Fibroblast of the aortic adventitia (primary cell): ENCODE results near the gene DNAJC15. TPM values are rescaled to one million over a fixed set of nuclear protein-coding genes. Genes with fewer than 3 reads are reported as not detected.

Experiments
- DNase-seq: peaks from one replicate; pipeline ENCODE4 v3.0.0-alpha.2; 2010; ENCODE audit warnings: low read depth
- H3K4me3 ChIP-seq: 2 replicates; pipeline ENCODE4 v1.5.1; 2011; ENCODE audit warnings: low read depth, mild to moderate bottlenecking, control low read depth, low read length, moderate library complexity
- CTCF ChIP-seq: IDR thresholded peaks from 2 replicates; pipeline ENCODE4 v1.5.1; 2011; ENCODE audit warnings: mild to moderate bottlenecking, low read length, control low read depth, inconsistent platforms; ENCODE audit not compliant: insufficient read depth
- total RNA-seq: library from RNA; depleted of rRNA; stranded (reverse); fragments of >200 nt; gene quantifications from 2 replicates; pipeline ENCODE4 v1.2.3, GENCODE V29; 2012; ENCODE audit warnings: low replicate concordance

Gene DNAJC15
- total RNA-seq, 1 donor = 18.7 TPM

- no peak overlapping the region for H3K4me3 ChIP-seq
- no peak for DNase-seq
- no peak for TF ChIP-seq CTCF
Observed at GRCh38 chr13:43143591-43143990, 120.2 kb downstream of the DNAJC15 start.

- no peak overlapping the region for H3K4me3 ChIP-seq
- DNase-seq = no peak
- no peak for TF ChIP-seq CTCF
Observed at GRCh38 chr13:43145534-43146196, 122.3 kb downstream of the DNAJC15 start.

GRCh38 chr13:43146400-43146799, 123.0 kb downstream of the DNAJC15 start:
- no peak for TF ChIP-seq CTCF
- no peak for DNase-seq
- H3K4me3 ChIP-seq = no peak overlapping the region

GRCh38 chr13:43150369-43151207, 127.2 kb downstream of the DNAJC15 start:
- TF ChIP-seq CTCF = no peak
- no peak for DNase-seq
- no peak overlapping the region for H3K4me3 ChIP-seq

- TF ChIP-seq CTCF = no peak
- DNase-seq = peak; percentile 75
- no peak overlapping the region for H3K4me3 ChIP-seq
Observed at GRCh38 chr13:43153436-43154090, 130.2 kb downstream of the DNAJC15 start.

- DNase-seq = peak; percentile 23
- H3K4me3 ChIP-seq = no peak overlapping the region
- no peak for TF ChIP-seq CTCF
Observed at GRCh38 chr13:43154156-43154651, 130.8 kb downstream of the DNAJC15 start.
